Left hindlimb (tissue), 1 donor: ENCODE measurements around the gene RSPH6A.

Experiments used
- DNase-seq: peaks from one replicate; pipeline ENCODE4 v3.0.0-alpha.2; 2018

Gene RSPH6A

DNA sequence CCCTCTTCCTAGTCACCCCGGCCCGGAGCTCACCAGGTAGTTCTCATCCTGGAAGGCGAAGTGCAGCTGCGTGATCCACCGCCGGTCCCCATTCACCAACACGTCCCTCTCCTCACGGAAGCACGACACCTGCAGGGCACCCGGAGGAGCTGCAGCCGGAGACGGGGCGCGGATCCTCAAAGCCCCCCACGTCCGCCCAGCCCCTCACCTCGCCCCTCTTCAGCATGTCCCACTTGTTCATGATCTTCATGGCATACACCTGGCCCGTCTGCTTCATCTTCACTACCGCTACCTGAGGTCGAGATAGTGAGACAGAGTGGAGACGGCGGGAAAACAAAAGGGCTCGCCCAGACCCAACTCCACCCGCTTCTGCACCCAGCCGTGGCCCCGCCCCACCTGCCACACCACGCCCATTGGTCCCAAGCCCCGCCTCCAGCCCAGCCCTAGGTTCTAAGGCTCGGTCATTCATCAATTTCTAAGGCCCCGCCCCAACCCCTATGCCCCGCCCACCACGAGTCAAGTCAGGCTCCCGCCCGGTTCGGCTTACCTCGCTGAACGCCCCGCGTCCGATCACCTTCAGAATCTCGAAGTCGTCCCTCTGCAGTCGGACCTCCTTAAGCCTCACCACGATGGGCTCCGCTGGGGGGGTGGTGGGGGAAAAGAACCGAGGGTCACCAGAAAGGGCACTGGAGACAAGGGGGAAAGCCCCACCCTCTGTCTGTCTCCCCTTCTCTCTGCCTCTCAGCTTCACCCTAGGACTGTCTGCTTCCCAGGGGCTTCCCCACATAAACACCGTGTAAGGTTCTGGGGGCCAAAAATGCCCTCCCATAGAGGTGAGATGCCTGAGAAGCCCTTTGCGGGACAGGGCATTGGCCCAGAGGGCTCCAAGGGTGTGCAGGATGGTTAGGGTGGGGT is 35.6 kb downstream of the RSPH6A start:
- DNase-seq, result peak; percentile 81

DNA sequence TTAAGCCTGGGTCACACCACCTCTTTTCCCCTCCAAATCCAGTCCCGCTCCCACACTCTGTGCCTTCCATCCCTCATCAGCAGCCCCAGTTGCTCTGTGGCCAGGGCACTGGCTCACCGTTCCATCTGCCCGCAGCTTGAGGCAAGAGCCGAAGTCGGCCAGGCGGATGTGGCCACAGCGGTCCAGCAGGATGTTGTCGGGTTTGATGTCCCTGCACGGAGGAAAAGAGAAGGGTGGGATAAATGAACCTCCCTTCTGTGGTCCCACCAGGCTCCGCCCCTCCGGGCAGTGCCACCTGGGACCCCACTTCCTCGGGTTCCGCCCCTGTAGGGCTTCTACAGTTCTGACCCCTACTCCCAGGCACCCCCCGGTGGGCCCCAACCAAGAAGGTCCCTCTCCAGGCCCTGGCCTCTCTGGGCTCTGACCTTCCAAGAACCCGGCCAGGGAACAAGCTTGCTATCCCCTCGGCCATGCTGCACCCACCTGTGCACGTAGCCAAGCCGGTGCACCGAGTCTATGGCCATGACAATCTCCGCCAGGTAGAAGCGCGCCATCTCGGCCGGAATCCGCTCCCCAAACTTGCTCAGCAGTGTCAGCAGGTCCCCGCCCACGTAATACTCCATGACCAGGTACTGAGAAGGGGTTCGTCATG is 37.0 kb downstream of the RSPH6A start:
- peak; percentile 35 for DNase-seq

DNA sequence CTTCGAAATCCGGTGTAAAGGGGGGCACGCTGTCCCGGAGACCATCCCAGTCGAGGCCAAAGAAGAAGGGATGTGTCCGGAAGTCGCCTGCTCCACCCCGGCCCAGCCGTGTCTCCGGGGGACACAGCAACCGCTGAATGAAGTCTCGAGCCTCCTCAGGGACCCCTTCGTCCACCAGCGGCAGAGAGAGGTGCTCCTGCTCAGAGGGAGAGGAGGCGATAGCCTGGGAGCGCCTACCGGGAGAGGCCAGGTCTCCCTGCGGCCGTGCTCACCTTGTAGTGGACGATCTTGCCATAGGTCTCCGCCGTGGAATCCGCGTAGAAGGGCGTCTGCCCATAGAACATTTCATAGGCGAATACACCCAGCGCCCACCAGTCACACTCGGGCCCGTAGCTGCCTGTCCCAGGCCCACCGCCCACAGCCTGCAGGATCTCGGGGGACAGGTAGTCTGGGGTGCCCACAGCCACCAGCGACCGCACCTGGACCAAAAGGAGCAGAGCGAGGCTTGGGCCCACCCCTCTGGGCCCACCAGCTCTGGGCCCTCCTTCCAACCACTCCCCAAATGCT is 37.6 kb downstream of the RSPH6A start:
- peak; percentile 27 for DNase-seq

DNA sequence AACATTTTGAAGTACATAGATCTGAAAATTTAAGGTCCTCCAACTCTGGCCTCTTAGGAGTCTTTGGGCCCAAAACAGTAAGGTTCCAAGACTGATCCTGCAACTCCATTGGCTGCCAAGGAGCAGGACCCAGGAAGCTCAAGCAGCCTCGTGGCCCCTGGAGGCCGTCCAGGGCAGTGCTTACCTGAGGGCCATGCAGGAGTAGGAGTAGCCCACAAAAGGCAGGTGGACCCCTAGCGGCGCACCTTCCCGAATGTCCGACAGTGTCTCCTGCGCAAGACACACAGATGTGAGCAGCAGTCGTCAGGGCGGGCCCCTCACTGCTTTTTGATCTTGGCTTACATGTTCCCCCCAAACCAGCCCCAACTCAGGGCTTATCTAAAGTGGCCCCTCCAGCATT is 40.3 kb downstream of the RSPH6A start:
- DNase-seq, result no peak

DNA sequence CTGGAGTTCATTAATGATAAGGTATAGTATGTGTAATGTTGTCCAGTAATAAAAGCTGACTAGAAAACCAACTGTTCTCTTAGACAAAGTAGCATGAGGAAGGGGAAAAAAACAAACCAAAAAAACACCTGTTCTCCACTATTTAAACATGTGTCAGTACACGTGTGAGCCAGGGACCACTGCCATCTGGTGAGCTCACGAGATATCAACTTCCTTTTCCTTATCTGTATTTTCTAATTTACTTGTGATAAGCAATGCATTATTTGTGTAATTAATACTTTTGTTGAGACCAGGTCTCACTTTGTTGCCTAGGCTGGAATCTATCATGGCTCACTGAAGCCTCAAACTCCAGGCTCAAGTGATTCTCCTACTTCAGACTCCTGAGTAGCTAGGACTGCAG is 41.7 kb downstream of the RSPH6A start:
- DNase-seq, result no peak

DNA sequence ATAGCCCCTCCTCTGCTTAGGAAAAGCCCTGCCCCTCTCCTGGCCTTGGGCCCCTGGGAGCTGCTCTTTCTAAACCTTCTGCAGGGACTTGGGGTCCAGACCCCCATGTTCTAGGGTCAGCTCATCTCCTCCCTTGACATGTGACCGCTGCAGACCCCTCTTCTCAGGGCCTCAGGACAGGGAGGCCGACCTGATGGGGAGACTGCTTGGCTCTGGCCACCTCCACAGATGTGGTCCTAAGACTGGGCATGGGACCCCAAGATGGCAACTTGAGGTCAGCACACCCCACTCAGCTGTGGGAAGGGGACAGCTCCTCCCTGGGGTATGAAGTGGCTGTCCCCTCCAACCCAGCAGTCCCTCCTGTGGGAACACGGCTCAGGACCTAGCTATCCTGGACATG is 42.2 kb downstream of the RSPH6A start:
- no peak for DNase-seq

DNA sequence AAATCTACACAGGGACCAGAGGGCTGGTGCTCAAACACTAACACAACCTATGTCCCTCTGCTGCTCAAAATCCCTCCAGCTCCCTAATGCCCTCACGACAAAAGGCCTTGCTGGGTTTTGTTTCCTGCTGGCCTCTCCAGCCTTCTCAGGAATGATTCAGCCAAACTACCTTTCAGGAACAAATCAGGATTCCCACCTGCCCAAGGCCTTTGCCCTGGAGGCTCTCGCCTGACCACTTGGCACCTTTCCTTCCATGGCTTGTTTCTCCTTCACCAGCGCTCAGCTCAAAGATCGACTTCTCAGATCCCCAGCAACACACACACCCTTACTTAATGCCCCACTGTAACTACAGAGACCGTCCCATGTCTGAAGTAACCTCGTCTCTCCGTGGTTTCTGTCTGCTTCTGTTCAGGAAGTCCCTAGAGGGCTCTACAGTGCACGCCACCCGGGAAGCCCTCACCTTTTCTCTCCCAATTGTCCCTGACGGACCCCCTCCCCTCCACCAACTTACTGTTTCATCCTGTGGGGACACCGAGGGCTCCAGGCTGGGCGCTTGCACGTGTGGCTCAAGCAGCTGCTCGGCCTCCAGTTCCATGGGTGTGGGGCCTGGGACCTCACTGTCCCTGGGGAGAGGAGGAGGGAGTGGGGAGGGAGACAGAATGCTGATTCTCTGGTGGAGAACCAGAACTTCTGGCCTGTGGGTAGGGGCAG is 42.8 kb downstream of the RSPH6A start:
- DNase-seq, result no peak

DNA sequence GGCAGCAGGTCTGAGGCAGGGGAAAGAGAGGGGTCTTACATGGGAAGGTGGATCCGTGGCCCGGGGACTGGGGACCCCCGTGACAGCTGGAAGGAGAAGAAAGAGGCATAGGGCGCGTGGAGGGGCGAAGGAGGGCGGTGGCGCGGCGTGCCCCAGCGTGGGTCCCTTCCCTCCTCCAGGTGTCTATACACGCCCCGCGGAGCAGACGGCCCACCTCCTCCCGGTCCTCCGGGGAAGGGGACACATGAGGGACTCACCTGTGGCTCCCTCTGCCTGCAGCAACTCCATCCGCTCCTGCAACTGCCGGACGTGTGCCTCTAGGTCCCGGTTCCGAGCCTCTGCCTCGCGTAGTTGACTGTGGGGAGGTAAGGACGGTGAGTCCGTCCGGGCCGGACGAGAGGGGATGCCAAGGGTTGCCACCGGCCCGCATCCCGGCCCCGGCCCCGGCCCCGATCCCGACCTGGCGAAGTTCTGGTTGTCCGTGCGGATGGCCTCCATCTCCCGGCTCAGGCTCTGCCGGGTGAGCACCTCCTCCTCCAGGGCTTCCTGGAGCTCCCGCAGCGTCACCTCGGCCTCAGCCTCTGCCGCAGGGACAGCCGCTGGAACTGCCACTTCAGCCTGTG is 43.7 kb downstream of the RSPH6A start:
- no peak for DNase-seq

DNA sequence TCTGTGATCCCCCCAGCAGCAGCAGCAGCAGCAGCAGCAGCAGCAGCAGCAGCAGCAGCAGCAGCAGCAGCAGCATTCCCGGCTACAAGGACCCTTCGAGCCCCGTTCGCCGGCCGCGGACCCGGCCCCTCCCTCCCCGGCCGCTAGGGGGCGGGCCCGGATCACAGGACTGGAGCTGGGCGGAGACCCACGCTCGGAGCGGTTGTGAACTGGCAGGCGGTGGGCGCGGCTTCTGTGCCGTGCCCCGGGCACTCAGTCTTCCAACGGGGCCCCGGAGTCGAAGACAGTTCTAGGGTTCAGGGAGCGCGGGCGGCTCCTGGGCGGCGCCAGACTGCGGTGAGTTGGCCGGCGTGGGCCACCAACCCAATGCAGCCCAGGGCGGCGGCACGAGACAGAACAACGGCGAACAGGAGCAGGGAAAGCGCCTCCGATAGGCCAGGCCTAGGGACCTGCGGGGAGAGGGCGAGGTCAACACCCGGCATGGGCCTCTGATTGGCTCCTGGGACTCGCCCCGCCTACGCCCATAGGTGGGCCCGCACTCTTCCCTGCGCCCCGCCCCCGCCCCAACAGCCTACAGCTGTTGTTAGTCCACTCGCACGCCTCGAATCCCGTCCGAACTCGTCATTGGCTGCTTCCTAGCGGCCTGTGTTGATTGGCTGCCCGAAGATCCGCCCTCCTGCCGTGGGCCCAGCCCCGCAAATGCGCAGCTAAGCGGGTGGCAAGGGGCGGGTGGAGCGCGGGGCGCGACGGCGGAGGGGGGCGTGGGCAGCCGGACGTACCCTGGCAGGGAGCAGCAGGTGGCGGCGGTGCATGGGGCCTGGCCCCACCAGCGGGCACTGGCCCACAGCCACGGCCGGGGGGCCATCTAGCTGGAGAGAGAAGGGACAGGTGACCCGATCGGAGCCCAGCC is 44.7 kb downstream of the RSPH6A start:
- peak; percentile 98 for DNase-seq

DNA sequence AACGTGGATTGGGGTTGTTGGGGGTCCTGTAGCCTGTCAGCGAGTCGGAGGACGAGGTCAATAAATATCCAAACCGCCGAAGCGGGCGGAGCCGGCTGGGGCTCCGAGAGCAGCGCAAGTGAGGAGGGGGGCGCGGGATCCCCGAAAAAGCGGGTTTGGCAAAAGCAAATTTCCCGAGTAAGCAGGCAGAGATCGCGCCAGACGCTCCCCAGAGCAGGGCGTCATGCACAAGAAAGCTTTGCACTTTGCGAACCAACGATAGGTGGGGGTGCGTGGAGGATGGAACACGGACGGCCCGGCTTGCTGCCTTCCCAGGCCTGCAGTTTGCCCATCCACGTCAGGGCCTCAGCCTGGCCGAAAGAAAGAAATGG is 45.3 kb downstream of the RSPH6A start:
- DNase-seq, result no peak

DNA sequence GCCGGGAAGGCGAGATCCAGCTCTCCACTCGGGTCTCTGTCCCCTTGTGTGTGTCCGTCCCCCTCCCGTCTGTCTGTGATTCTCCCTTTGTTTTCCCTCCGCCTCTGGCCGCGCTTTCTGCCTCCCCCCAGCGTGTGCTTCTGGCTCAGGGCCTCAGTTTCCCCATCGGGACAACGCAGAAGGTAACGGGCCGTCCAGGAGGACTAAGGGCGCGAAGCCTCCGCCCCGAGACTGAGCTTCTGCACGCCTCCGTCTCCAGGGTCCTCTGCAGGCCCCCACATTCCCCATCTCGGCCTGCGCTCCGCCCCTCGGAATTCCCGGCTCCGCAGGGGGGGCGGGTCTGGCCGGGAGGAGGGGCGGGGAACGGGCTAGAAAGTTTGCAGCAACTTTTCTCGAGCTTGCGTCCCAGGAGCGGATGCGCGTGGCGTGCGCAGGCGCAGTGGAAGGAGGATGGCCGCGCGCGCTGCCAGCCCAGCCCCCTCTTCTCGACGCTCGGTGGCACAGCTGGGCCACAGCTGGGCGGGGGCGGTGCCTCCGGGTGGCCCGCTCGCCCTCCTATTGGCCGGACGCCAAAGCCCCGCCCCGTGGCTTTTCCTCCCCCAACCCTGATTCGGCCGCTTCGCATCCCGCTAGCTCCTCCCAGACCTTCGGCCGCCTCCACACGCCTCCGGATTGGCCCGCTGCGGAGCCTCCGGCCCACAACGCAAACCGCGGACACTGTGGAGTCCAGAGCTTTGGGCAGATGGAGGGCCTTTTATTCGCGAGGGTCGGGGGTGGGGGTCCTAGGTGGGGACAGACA is 45.9 kb downstream of the RSPH6A start, which contains the start of gene SIX5:
TSS of gene SIX5 (minus strand) at position 269 of the 799 bp plus-strand sequence. CDS start 408 bp downstream, outside the sequence.
- DNase-seq, result peak; percentile 99

DNA sequence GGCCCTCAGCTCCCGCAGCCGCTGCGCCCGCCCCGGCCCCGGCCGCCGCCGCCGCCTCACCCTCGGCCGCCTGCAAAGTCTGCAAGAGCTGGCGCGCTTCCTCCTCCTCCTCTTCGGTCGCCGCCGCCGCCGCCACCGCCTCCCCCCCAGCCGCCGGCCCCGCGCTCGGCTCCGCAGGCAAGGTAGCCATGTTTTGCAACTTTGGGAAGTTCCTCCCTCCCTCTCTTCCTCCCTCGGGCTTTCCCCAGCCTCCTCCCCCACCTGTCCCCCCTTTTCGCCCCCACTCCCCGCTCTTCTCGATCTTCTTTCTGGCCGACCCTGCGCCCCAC is 46.5 kb downstream of the RSPH6A start:
- DNase-seq, result peak; percentile 83

DNA sequence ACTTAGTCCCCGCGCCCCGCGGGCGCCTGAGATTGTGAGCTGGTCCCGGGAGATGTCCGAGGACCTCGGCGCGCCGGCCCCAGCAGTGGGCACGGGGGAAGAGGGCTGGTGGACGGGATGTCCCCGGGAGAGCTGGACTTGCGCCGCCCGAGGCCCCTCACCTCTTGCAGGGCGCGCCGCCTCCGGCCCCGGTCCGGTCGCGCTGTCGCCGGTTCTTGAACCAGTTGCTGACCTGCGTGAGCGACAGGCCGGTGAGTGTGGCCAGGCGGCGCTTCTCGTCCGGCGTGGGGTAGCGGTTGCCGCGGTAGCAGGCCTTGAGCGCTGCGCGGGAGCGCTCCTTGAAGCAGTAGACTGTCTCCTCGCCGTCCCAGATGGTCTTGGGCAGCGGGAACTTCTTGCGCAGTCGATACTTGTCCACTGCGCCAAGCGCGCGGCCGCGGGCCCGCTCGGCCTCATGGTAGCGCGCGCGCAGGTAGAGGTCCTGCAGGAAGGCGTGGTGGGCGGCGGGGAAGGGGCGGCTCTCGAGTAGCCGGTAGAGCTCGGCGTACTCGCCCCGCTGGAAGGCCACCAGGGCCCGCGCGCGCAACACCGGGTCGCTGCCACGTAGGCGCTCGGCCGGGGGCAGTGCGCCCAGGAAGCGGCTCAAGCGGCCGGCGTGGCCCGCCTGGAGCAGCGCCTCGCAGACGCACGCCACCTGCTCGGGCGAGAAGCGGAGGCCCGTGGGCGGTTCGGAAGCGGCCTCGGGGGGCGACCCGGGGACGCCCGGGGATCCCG is 47.0 kb downstream of the RSPH6A start:
- DNase-seq, result peak; percentile 86

DNA sequence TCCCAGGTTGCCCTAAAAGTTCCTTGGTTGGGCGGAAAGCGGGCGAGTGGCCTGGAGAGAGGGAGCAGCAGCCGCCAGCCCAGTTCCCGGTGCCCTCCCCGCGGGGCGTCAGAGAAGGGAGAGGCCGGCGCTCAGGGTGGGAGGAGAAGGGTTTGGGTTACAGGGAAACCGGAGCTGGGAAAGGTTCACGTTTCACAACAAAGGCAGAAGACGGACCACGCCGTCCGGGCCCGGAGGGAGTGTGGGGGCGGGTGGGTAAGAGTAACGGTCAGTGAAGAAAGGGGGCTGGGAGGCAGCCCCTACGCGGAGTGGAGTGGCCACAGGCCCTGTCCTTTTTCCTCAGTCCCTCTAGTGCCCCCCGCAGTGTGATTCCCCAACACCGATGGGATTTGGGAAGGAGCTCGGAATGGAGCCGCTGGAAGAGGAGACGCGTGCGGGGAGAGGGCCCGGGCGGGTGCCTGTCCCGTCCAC is 47.7 kb downstream of the RSPH6A start:
- DNase-seq, result peak; percentile 89

DNA sequence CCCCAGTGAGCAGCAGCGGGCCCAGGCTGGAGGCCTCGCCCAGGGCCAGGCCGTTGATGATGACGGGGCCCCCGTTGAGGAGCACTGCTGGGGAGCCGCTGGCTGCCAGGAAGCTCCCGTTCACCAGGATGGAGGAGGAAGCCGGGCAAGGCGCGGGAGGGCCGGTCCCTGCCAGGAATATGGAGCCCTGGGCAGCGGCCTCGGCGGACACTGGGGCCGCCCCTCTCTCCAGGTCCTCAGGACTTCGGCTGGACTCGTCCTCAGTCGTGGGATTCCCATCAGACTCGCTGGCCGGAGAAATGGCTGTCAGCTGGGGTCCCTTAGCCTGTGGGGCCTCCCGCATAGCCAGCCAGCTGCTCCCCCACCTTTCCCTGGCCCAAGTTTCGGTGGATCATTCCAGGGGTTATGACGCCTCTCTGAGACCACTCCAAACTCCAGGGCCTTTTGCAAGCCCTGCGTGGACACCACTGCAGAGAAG is 48.2 kb downstream of the RSPH6A start:
- DNase-seq, result peak; percentile 64

DNA sequence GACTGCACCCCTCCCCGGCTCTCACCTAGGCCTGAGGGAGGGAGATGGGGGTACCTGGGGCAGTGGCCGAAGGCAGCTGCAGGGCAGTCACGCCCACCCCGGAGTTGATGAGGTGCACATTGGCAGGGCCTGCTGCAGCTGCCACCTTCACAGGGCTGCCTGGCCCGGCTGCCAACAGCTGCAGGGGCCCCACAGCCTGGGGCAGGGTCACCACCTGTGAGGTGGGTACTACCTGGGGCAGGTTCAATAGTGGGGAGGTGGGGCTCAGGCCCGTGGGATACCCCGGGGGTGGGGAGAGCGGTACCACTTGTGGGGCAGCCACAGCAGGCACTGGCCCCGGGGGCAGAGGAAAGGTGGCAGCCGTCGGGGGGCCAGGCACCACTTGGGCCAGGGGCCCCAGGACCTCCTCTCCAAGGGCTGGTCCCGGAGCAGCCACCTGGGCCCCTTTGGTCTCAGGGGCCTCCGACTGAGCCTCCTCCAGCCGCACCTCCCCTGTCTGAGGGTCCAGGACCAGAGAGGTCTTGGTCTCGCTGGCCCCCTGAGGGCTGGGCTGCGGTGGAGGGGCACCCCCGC is 48.7 kb downstream of the RSPH6A start:
- DNase-seq, result peak; percentile 49

DNA sequence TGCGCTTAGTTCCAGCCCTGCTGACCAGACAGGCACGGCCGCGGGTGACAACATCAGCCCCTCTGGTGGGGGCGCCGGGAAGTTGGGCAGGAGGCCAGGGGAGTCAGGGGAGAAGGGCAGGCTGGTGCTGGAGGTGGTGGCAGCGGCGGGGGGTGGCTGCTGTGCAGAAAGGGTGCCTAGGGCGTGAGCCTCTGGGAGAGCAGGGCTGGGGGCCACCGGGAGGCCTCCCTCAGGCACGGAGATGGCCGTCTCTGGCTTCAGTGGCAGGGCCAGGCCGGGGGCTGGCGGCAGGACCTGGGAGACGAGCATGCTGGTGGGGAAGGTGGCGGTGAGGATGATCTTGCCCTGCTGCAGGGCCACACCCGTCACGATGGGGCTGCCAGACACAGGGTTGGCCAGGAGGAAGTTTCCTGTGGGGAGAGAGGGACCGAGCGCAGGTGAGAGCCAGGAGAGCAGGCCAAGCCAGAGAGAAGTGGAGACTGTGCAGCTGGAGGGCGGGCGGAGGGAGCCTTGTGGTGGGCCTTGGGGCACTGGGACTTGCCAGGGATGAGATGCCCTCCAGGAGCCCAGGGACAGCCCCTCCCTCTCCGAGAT is 49.3 kb downstream of the RSPH6A start:
- no peak for DNase-seq

DNA sequence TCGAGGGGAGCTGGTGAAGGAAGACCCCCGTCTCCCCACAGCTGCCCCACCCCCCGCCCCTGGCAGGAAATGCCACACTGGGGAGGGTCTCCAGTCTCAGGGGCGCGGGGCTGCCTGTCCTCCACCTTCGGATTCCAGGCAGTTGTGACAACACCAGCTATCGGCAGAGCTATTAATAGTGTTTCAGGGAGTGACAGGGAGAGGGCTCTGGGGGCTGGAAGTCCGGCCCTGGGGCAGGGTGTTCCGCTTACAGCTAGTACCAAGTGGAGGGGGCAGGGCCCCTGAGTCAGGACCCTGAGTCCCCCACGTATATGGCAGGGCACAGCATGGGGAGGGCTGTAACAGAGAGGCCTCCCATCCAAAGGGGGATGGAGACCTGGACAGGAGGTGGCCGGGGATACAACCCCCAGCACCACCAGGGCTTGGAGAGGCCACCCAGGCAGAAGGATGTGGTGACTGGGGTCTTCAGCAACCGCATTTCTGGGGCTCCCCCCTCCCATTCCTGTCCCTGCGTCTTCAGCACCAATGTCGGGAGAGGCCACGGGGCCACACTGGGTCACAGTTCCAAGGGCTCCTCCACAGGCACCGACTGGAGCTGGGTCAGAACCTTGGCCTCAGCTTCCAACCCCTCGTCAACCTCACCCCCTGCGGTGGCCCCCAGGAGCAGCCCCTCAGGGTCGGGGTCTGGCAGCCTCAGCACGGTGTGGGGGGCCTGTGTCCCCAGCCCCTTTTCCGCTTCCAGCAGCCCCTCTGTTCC is 50.0 kb downstream of the RSPH6A start:
- DNase-seq, result peak; percentile 53
